Stimulated activated CD4-positive, alpha-beta T cell treated with anti-CD3 and anti-CD28 coated beads, TNF-alpha, amount 100 ng/mL, for 4 hours (primary cell): ENCODE measurements around the gene ACADM.
"Not testable (repeated sequence)": the region's sequence is repeated elsewhere in the genome, so short reads cannot be mapped to it uniquely, and the experiment has no call there.

Experiments used
- DNase-seq, 3 experiments: peaks; one replicate each; pipeline ENCODE4 v3.0.0-alpha.2; 2020; ENCODE audit warnings: low read depth in 3 of 3

ACADM gene

GRCh38 chr1:75736016-75736415 is 11.5 kb downstream of the ACADM start:
- no peak for DNase-seq

GRCh38 chr1:75742047-75742625 is 17.6 kb downstream of the ACADM start:
- DNase-seq: no peak

GRCh38 chr1:75745276-75745675 is 20.8 kb downstream of the ACADM start:
- no peak for DNase-seq

- DNase-seq: not testable (repeated sequence)
Observed at GRCh38 chr1:75757210-75757609, 32.7 kb downstream of the ACADM start.

GRCh38 chr1:75758543-75758942 is 34.0 kb downstream of the ACADM start:
- DNase-seq: not testable (repeated sequence)

GRCh38 chr1:75764057-75764655 is 39.6 kb downstream of the ACADM start:
- no peak for DNase-seq

GRCh38 chr1:75765697-75766355 is 41.3 kb downstream of the ACADM start:
- no peak for DNase-seq

- DNase-seq: no peak
Observed at GRCh38 chr1:75768016-75768415, 43.5 kb downstream of the ACADM start.

- no peak for DNase-seq
Observed at GRCh38 chr1:75770761-75771160, 46.3 kb downstream of the ACADM start.

- DNase-seq: no peak
Observed at GRCh38 chr1:75771978-75772377, 47.5 kb downstream of the ACADM start.

GRCh38 chr1:75777812-75778211 is 53.3 kb downstream of the ACADM start:
- not testable (repeated sequence) for DNase-seq

- not testable (repeated sequence) for DNase-seq
Observed at GRCh38 chr1:75778694-75779093, 54.2 kb downstream of the ACADM start.

- not testable (repeated sequence) for DNase-seq
Observed at GRCh38 chr1:75780183-75780582, 55.7 kb downstream of the ACADM start.

- not testable (repeated sequence) for DNase-seq
Observed at GRCh38 chr1:75783920-75784319, 59.4 kb downstream of the ACADM start.

- DNase-seq: no peak
Observed at GRCh38 chr1:75785320-75785982, 60.9 kb downstream of the ACADM start.

GRCh38 chr1:75785983-75786853 is 61.7 kb downstream of the ACADM start, which contains the start of gene RABGGTB:
RABGGTB (plus strand) TSS chr1:75786256; CDS start chr1:75786272, 16 bp downstream.
- DNase-seq: peak; percentile 88 to 89 (median 89)

GRCh38 chr1:75786901-75787493 is 62.5 kb downstream of the ACADM start:
- no peak for DNase-seq

GRCh38 chr1:75787524-75787923 is 63.0 kb downstream of the ACADM start:
- no peak for DNase-seq

GRCh38 chr1:75789988-75790387 is 65.5 kb downstream of the ACADM start:
- DNase-seq: no peak

- DNase-seq: no peak
Observed at GRCh38 chr1:75791022-75791421, 66.5 kb downstream of the ACADM start.

- no peak for DNase-seq
Observed at GRCh38 chr1:75792091-75792490, 67.6 kb downstream of the ACADM start.
